Heart left ventricle (tissue), 13 donors: ENCODE data around the gene LACTBL1.

Source experiments
- CTCF ChIP-seq, 12 donors: fragments of 200-600 bp; sonication (generic) in 4 of 12; IDR thresholded peaks; one replicate each; pipeline versions ENCODE4 v1.5.0 to v1.8.0; 2018 to 2022; ENCODE audit warnings: antibody characterized with exemption in 12 of 12, mild to moderate bottlenecking in 5 of 12
- POLR2A ChIP-seq, 2 donors: fragments of 450-650 bp; IDR thresholded peaks; one replicate each; pipeline ENCODE4 v1.6.1; 2017; ENCODE audit warnings: antibody characterized with exemption in 2 of 2, mild to moderate bottlenecking in 2 of 2, moderate library complexity in 2 of 2
- donor health status: ischemic (EF 13 %, LVEDD 7.1; RV severe dilation, severe dysfunction).
- donor health status: DM: no; HTN: yes; CAD: no.
- donor health status: DM: no; HTN: no; CAD: no.
- donor health status: ischemic (EF 25% LVEDD 6.9; RV normal size, moderate dysfunction).
- donor health status: ischemic (EF 25% LVEDD 5.7; RV mildly dilated, moderate dysfunction).
- donor health status: ischemic (EF 35%, LVEDD 5.7; RV mildly dilated, moderate dysfunction).
- donor health status: nonischemic (EF 11% LVEDD 7.7; RV severe dilation, severe dysfunction).
- donor health status: DM: yes; HTN: yes; CAD: no.
- donor health status: PGD.
- donor health status: ischemic (EF 29% LVEDD 5.4; RV normal size, mild dysfunction).
- donor health status: nonischemic (EF 23%, LVEDD 6.1; RV moderate dilation, normal function).

DNA sequence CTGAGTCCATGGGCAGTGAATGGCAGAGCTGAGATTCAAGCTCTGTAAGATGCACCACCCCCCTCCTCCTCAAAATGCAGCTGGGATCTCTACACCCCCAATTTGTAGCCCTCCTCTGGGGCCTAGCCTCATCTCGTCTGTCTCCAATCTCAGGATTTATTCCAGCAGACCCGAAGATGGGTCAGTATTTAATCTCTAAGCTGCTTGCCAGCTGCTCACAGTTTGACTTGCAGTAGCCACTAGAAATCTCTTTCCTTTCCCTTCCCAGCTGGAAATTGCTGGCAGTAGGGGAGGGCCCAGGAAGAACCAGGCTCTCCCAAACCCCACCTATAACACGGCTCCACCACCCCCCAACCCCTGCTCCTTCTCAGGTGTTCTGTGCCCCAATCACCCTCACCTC is 1.5 kb downstream of the LACTBL1 start:
- TF ChIP-seq CTCF (IDR thresholded peaks at IDR 0.05) (no peak), POLR2A (IDR thresholded peaks at IDR 0.05) (no peak)
